ELR (cell line): Measurements from ENCODE around the gene ARHGAP10.

Source experiments
- DNase-seq: peaks from one replicate; pipeline ENCODE4 v3.0.0-alpha.2; 2015; ENCODE audit warnings: low read depth

The ARHGAP10 gene

DNA sequence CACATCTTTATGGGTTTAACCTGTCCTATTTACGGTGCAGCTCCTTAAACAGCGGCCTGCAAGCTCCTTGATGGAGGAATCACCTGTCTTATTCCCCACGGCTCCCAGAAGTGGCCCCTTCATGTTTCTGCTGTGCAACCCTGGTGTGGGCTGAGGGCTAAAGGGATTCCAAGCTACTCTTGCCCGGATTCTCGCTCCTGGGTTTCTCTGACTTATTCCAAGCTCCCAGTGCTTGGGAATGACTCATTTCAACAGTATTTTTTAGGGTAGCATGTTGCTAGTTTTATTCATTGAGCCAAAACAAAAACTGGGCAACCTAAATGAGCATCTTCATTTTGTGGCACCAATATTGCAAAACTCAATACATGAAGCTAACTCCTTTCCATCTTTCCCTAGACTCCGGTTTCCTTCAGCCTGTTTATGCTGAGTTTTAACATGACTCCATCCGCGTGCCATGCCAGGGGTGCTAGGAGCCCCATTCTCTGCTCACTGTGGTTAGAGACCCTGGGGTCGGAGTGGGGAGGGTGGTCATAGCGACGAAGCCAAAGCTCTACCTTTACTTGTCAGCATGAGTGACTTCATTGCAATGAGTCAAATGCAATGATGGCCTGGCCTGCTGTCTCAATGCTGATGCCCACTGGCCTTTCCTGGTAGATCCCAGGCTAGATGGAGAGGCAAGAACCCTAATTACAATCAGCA, 360.6 kb downstream of the ARHGAP10 start:
- DNase-seq: no peak

DNA sequence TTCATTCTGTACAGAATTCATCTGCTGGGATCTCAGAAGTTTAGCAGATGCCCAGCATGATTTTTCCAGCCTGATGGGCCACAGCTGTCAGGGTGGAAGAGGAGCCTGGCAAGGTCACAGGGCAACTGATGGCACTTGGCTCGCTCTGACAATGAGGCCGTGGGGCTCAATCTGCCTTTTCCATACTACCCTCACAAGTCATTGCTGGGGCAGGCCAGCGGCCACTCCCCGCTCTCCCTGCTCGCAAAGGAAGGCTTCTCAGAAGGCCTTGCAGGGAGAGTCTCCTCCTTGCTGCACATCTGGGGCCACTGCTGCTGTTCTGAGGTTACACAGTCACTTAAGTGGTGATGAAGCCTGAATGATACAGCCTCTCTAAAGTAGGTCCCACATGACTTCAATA, 361.2 kb downstream of the ARHGAP10 start:
- DNase-seq: no peak

DNA sequence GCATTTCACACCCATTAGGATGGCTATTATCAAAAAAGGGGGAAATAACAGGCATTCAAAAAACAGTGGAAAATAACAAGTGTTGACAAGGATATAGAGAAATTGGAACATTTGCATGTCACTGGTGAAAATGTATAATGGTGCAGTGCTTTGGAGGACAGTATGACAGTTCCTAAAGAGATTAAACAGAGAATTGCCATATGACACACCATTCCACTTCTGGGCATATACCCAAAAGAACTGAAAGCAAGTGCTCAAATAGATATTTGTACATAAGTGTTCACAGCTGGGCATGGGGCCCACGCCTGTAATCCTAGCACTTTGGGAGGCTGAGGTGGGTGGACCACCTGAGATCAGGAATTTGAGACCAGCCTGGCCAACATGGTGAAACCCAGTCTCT, 362.3 kb downstream of the ARHGAP10 start:
- DNase-seq: no peak

DNA sequence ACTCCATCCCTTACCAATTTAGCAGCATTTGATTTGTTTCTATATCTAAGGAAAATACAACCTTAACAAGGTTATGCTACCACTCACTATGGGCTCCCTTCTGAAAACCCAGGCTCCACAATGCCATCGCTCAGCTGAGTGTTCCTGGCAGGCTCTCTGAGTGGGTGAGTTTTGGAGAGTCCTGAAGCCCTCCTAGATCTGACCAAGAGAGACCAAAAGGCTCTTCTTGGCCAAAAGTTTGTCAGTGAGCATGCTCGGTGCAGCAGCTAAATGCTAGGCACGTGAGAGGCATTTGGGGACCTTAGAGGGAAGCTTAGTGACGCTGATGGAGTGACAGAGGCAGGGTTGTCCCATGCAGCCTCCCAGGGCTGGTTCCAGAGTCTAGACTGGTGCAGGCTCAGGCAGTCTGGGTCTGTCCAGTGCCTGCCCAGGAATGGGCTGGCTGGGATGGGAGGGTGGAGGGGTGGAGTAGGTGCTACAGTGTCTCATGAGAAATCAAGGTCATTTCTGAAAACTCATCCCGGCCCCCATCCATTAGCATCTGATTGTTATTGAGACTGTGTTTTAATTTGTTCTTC, 363.5 kb downstream of the ARHGAP10 start:
- DNase-seq: no peak

DNA sequence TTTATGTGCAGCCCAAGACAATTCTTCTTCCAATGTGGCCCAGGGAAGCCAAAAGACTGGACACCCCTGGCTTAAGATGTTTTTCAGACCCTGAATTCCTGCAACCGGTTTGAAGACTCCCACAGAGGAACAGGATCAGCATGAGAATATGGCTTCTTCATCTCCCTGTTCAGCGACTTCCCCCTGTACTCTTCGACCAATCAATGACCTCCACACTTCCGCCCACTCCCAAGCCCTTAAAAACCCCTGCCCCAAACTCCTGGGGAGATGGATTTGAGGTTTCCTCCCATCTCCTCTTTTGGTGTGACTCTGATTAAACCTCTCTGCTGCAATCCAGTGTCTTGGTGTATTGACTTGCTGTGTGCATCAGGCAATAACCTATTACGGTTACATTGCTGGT, 365.9 kb downstream of the ARHGAP10 start:
- DNase-seq: no peak

DNA sequence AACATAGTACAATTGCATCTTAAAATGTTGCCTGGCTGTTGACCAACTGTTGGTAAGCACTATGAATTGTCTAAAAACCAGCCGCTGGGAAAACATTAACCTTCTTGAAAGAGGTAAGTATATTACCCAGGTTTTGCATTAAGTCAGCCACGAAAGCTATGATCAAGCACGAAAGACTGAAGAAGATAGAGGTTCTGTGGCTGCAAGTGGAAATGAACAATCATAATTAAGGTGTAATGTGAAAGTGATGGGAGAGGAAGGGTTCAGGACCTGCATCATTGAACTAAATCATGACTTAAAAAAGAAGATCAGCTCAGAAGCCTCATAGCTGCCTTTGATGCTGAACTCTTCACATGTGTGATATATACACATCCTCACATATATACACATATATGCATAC, 369.3 kb downstream of the ARHGAP10 start:
- no peak for DNase-seq

DNA sequence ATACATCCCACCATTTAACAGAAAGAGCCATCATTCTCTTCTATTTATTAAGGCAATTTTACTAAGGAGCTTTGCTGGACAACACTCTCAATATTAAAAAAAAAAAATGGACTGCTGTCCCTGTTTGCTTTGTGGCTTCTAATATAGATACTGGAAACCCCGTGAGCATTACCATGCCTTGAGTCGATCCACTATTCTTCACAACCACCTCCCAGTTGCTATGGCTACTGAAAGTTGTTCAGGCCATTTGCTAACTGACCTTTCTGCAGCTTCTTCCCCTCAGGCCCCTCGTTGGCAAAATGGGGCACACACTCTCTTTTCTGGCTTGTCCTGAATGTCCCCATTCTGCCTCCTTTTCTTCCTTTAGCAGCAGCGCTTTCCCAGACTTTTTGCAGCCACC, 369.9 kb downstream of the ARHGAP10 start:
- DNase-seq: no peak

DNA sequence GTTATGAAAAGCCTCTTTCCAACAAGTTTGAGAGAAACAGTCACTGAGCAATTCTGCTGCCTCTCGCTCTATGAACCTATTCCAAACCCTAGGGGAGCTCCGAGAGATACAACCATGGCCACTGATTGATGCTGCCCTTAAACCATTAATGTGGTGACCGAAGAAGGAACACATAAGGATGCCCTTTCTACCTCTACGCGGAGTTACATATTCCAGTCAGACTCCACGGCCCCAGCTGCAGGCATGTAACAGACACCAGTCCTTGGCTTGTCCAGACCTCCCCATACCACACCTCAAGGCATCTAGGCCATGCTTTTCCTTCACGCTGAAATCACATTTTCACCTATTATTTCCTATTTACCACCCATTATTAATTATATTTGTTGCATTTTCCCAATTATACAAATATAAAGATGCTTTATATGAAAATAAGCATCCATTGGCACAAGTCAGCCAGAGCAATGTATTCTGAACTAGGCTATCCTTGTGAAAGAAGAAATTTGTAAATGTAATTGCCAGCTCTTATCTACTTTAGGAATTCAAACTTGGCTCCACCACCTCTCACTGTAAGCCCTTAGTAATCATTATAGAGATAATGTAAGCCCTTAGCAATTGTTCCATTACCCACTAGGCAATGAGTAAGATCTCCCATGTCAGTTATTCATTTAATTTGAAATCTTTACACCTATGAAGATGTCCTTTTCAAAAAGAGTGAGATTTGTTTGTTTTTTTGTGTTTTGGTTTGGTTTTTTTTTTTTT, 371.9 kb downstream of the ARHGAP10 start:
- DNase-seq: no peak

DNA sequence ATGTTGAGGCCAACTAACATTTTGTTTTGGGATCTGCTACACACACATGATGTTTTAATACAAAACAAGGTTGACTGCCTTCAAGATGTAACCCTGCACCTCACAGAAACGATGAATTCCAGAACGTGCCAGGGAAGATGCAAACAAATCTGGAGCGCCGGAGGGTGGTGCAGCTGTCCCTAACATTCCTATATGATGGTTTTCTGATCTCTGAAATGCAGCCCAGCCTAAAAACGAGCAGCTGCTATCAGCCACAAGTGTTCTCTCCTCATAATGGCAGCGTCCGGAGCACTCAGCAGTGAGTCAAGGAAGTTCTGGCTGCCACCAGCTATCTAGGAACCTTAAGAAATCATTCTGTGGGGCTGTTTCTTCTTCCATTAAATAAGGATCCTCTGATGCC, 376.9 kb downstream of the ARHGAP10 start:
- DNase-seq: no peak

DNA sequence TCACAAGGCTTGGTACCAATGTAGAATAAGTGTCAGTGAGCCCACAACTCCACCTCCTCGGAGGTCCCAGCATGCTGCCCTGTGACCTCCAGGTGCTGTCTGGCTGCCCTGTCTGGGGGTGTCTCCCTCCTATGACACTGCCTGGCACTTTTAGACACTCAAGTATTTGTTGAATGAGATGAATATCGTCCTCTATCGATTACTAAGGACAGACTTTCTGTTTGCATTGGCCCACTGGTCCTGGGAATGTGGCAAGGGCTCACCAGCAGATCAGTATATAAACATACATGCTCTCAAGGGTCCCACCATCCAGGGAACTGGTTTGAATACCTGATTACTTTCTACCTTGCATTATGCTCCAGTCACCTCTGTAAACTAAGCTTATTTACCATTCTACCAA, 377.3 kb downstream of the ARHGAP10 start:
- no peak for DNase-seq

DNA sequence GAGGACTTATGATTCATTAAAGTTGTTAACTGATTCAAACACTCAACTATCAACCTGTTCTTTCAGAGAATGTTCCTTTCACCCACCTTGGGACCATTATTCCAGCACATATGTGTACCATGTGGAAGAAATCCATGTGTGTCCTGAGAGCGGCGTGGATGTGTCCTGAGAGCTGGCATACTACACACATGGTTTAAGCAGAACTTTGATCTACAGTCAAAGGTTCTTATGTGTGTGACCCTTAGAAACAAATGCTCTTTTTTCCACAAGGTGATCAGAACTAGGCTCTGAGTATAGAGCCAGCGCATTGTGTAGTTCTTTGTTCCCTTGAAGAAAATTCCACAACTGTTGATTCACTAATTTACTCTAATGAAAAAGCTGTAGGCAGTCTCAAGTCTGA, 378.3 kb downstream of the ARHGAP10 start:
- no peak for DNase-seq

DNA sequence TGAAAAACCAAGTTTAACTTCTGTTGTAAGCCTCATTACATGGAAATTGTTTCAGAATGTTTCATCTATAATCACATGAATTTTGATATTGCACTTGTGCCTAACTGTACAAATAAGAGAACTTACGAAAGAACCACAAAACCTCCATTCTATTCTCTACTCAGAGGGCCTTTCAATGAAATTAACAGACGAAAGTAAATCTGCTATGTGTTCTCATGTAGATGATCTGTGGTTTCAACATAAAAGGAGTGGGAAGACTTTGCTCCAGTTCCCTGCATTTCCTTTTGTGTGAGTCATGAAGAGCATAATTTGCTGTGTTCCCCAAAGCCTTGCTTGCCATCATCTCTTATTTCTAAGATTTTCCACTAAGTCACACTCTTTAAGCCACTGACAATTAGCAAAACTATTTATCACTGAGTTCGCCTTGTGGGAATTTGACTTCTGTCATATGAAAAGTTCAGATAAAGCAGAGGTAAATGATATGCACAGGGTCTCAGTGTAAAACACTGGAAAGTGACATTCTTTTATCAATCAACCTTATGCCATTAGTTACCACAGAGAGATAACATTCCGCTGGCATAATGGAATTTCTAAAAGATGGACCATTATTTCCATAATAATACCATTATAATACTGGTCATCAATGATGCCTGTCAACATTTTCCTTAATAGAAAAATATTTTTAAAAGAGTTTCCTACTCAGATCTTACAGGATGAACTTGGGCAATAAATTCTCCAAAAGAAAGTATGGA, 380.5 kb downstream of the ARHGAP10 start:
- peak; percentile 31 for DNase-seq

DNA sequence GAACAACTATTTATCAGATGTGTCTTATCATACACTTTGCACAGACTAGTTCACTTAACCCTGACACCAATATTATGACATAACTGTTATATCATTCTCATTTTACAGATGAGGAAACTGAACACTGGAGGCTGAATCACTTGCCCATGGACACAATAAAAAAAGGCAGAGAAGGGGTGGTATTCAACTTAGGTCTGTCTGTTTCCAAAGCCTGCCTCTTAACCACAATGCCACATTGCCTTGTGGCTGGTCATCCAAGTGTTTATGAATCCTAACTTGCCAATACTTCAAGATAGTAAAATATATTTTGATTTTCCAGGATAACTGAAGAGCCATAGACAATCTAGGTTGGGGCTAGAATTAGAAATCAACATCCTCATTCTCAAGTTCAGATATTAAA, 382.5 kb downstream of the ARHGAP10 start:
- no peak for DNase-seq

DNA sequence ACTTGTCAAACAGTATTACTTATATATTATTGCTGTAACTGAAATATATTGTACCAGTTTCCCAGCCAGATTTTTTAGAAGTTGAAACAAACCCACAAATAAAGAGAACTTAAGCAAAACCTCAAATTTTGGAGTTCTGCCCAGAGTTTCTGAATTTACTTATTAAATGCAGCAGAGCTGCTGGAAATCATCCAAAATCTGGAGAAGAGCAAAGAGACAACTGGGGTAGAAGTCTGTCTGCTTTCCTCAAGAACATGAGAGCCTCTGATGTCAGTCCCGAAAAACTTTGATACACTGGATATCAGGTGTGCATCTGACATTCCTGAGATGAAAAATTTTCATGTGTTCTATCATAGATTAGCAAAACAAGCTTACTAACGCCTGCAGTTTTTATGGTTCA, 384.4 kb downstream of the ARHGAP10 start:
- peak; percentile 6 for DNase-seq

DNA sequence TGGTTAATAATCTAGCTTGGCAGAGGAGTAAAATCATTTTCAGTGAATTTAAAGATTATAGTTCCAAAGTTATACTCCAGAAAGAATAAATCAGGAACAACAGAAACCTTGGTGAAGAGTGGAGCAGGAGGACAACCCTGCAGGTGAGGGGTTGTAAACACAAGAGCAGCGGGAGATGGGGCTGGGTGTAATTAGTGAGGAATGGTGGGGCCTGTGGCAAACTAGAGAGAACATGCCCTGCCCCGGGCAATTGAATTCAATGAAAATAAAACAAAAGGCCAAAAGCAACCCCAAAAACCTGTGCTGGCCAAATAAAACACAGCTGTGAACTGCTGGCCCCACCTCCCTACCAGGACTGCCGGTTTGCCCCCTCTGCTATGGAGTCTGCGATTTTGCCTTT, 385.1 kb downstream of the ARHGAP10 start:
- DNase-seq: no peak

DNA sequence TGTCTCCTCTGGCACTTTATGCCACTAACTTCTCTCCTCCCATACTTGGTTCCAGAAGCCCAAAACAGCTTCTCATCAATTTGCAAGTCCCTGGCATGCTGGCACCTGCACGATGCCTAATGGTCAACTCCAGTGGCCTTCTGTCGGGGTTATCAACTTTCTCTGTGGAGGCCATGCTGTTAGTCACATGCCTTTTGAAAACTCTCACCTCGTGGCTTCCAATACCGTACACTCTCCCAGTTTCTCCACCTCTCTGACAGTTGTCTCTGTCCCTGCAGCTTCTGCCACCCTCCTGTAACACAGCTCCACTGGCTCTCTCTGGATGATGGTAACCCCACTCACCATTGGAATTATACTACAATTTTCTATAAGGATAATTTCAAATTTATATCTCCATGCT, 386.3 kb downstream of the ARHGAP10 start:
- DNase-seq: no peak

DNA sequence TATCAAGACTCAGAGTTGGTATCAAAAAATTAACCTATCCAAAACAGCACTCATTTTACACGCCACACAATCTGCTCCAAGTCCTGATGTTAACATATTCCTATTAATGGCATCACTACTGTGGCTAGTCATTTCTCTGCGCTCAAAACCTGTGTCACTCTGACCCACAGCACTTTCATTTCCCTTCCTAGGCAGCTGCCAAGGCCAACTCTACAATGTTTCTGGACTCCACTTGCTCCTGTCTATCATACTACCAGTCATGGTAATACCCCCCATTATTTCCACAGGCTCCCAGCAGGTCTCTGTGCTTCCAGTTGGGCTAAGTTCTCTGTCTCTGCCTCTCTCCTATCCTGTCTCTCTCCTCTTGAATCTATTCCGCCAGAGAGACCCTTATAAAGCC, 386.7 kb downstream of the ARHGAP10 start:
- DNase-seq: no peak

DNA sequence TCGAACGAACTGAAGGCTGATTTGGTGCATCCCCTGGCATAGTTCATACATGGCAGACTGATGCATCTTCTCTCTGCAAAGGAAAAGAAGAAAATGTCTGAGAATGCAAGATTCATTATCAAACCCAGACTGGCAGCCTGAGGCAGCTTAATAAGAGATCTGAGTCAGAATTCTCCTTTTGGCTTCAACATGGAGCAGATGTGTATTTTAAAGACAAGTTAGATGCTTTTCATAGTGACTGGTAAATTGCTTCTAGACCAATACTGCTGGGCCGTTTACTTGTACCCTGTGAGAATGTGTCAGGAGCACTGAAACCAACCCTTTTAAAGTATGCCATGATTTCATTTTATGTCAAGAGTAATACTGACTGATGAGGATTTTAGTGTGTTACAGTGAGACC, 388.3 kb downstream of the ARHGAP10 start:
- no peak for DNase-seq
